Ishikawa (cell line): ENCODE measurements around the gene BMP10.

ENCODE experiments used
- CEBPB ChIP-seq: IDR thresholded peaks from 2 replicates; pipeline ENCODE4 v1.6.1; 2012
- EP300 ChIP-seq: IDR thresholded peaks from 2 replicates; pipeline ENCODE4 v1.6.1; 2012; ENCODE audit warnings: borderline replicate concordance
- NFIC ChIP-seq: IDR thresholded peaks from 2 replicates; pipeline ENCODE4 v1.6.1; 2012
- RAD21 ChIP-seq: IDR thresholded peaks from 2 replicates; pipeline ENCODE4 v1.6.1; 2012; ENCODE audit warnings: low read depth
- TAF1 ChIP-seq: IDR thresholded peaks from 2 replicates; pipeline ENCODE4 v1.6.1; 2012; ENCODE audit warnings: low read depth, mild to moderate bottlenecking
- YY1 ChIP-seq: IDR thresholded peaks from 2 replicates; pipeline ENCODE4 v1.6.1; 2012; ENCODE audit warnings: low read depth
- ZBTB7A ChIP-seq: IDR thresholded peaks from 2 replicates; pipeline ENCODE4 v1.6.1; 2012; ENCODE audit warnings: low read depth
- TF ChIP-seq, protein P1 (sequence below): IDR thresholded peaks from 2 replicates; pipeline ENCODE4 v1.6.1; 2012; ENCODE audit warnings: low read depth, mild to moderate bottlenecking
- TF ChIP-seq, protein P2 (sequence below): IDR thresholded peaks from 2 replicates; pipeline ENCODE4 v1.6.1; 2012

DNA sequence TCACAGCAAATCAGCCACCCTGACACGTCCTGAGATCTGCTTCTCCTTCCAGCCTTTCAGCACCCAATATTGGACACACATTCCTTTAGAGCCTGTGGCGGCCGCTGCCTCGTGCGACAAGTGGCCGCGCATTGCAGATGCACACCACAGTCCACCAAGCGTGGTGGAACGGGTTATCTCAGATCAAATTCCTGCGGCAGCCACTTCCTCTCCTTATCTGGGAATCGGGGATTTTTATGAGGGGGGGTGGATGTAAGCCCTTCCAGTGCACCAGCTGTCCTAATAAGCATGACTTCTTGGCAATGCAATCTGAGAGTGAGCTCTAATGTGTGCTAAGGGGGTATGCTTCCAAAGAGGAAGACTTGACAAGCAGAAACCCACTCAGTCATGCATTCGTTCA is 18.3 kb upstream of the BMP10 start:
- TF ChIP-seq EP300 (no peak), CEBPB (no peak), TAF1 (no peak), YY1 (no peak), RAD21 (no peak), NFIC (no peak), ZBTB7A (no peak)
- TF ChIP-seq, protein P1, sequence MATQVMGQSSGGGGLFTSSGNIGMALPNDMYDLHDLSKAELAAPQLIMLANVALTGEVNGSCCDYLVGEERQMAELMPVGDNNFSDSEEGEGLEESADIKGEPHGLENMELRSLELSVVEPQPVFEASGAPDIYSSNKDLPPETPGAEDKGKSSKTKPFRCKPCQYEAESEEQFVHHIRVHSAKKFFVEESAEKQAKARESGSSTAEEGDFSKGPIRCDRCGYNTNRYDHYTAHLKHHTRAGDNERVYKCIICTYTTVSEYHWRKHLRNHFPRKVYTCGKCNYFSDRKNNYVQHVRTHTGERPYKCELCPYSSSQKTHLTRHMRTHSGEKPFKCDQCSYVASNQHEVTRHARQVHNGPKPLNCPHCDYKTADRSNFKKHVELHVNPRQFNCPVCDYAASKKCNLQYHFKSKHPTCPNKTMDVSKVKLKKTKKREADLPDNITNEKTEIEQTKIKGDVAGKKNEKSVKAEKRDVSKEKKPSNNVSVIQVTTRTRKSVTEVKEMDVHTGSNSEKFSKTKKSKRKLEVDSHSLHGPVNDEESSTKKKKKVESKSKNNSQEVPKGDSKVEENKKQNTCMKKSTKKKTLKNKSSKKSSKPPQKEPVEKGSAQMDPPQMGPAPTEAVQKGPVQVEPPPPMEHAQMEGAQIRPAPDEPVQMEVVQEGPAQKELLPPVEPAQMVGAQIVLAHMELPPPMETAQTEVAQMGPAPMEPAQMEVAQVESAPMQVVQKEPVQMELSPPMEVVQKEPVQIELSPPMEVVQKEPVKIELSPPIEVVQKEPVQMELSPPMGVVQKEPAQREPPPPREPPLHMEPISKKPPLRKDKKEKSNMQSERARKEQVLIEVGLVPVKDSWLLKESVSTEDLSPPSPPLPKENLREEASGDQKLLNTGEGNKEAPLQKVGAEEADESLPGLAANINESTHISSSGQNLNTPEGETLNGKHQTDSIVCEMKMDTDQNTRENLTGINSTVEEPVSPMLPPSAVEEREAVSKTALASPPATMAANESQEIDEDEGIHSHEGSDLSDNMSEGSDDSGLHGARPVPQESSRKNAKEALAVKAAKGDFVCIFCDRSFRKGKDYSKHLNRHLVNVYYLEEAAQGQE: no peak
- TF ChIP-seq, protein P2, sequence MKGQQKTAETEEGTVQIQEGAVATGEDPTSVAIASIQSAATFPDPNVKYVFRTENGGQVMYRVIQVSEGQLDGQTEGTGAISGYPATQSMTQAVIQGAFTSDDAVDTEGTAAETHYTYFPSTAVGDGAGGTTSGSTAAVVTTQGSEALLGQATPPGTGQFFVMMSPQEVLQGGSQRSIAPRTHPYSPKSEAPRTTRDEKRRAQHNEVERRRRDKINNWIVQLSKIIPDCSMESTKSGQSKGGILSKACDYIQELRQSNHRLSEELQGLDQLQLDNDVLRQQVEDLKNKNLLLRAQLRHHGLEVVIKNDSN: no peak
